ENCODE data around the gene ZNF805. TPM values are rescaled to one million over a fixed set of nuclear protein-coding genes. Genes with fewer than 3 reads are reported as not detected.

ZNF805 gene
- total RNA-seq, 1 experiment from 2014 or later = 15.4 TPM

GRCh38 chr19:57288373-57288772 lies 47.9 kb downstream of the ZNF805 start:
- H3K27ac ChIP-seq (ENCODE audit: insufficient read length, low read depth, low read length) = no peak overlapping the region
- no peak overlapping the region for H3K4me2 ChIP-seq (ENCODE audit: insufficient read depth, insufficient read length, low read length)
- no peak for DNase-seq
- H2BK5ac ChIP-seq (ENCODE audit: insufficient read length, low read length) = no peak overlapping the region
- H3K18ac ChIP-seq (ENCODE audit: insufficient read length, low read depth, low read length) = no peak overlapping the region
- no peaks in the 10 kb centered on the region for H3K23me2 ChIP-seq (ENCODE audit: insufficient read length, low read depth, low read length, poor library complexity, severe bottlenecking)
- no peak overlapping the region for H3K23ac ChIP-seq (ENCODE audit: insufficient read length, low read depth, low read length)
- Mint-ChIP-seq H3K27ac (no peak overlapping the region; a peak in 1 of 7 replicates), H3K4me3 (no peak overlapping the region), H3K36me3 (ENCODE audit: insufficient read depth in 1 of 3, low read depth in 3 of 3) (peaks cover 74 to 87% (median 84%) of the 10 kb centered on the region in 3 experiments), H3K4me1 (no peaks in the 10 kb centered on the region), H3K9me3 (peaks cover 0 to 5% of the 10 kb centered on the region in 2 experiments; a peak in 2 of 5 replicates), H3K27me3 (ENCODE audit: low read depth) (no peaks in the 10 kb centered on the region)
- H2AK5ac ChIP-seq (ENCODE audit: insufficient read length, low read length) = no peak overlapping the region
- H2BK12ac ChIP-seq (ENCODE audit: insufficient read length, low read depth, low read length) = no peak overlapping the region
- no peak overlapping the region for H3T11ph ChIP-seq (ENCODE audit: low read length)
- TF ChIP-seq CTCF (conservative IDR thresholded peaks at IDR 0.05) = no peak
- WGBS (ENCODE audit: extremely low coverage, insufficient read length, low lambda C conversion rate) = no CpG with 5 or more reads among the region's 4 CpGs
- no peak overlapping the region for H2BK15ac ChIP-seq (ENCODE audit: low read depth, low read length)
- H4K91ac ChIP-seq (ENCODE audit: insufficient read length, low read depth, low read length) = no peak overlapping the region
- no peak overlapping the region for H4K5ac ChIP-seq (ENCODE audit: insufficient read length, low read depth, low read length)
- no peaks in the 10 kb centered on the region for H3K4me1 ChIP-seq (ENCODE audit: insufficient read depth, low read length)
- H3K56ac ChIP-seq (ENCODE audit: insufficient read length, low read depth, low read length) = no peak overlapping the region
- H3K79me2 ChIP-seq (ENCODE audit: insufficient read depth, low read length) = peaks cover 12% of the 10 kb centered on the region; the same call in 1 of the 2 replicates
- H2BK120ac ChIP-seq (ENCODE audit: low read depth, low read length, poor library complexity, severe bottlenecking) = no peak overlapping the region
- H4K20me1 ChIP-seq (ENCODE audit: control insufficient read depth, insufficient read depth, insufficient read length) = no peaks in the 10 kb centered on the region
- H3K14ac ChIP-seq (ENCODE audit: insufficient read depth, low read length) = no peak overlapping the region
- H4K8ac ChIP-seq (replicated peaks; ENCODE audit: insufficient read length, low read depth, low read length) = no peak overlapping the region
- no peak overlapping the region for H3K9ac ChIP-seq (ENCODE audit: extremely low read depth, insufficient read length, low read length)
- H2AFZ ChIP-seq (ENCODE audit: low read length) = no peak overlapping the region
- H3K9me3 ChIP-seq (ENCODE audit: control insufficient read depth, low read depth, low read length) = no peaks in the 10 kb centered on the region
- no peaks in the 10 kb centered on the region for H3K27me3 ChIP-seq (ENCODE audit: insufficient read depth, low read length)
- no peak overlapping the region for H2BK20ac ChIP-seq (ENCODE audit: low read depth, low read length, poor library complexity, severe bottlenecking)
- no peak overlapping the region for H3K4ac ChIP-seq (ENCODE audit: low read depth, low read length)
- peaks cover 8% of the 10 kb centered on the region for H3K79me1 ChIP-seq (ENCODE audit: insufficient read depth, low read depth, low read length, poor library complexity, severe bottlenecking)

All from H9 (cell line).